DND-41 (cell line): Measurements from ENCODE around the gene SLC13A3.

Experiments used
- EZH2 ChIP-seq: IDR thresholded peaks from 3 replicates; pipeline ENCODE4 v1.6.1; 2012; ENCODE audit warnings: borderline replicate concordance, low read depth, mild to moderate bottlenecking, moderate library complexity, low read length, inconsistent platforms; ENCODE audit not compliant: severe bottlenecking
- TF ChIP-seq, protein P1 (sequence below): IDR thresholded peaks from 2 replicates; pipeline ENCODE4 v1.5.1; 2012; ENCODE audit warnings: borderline replicate concordance, low read length, moderate library complexity, mild to moderate bottlenecking; ENCODE audit not compliant: poor library complexity, severe bottlenecking; ENCODE audit errors: extremely low read depth

DNA sequence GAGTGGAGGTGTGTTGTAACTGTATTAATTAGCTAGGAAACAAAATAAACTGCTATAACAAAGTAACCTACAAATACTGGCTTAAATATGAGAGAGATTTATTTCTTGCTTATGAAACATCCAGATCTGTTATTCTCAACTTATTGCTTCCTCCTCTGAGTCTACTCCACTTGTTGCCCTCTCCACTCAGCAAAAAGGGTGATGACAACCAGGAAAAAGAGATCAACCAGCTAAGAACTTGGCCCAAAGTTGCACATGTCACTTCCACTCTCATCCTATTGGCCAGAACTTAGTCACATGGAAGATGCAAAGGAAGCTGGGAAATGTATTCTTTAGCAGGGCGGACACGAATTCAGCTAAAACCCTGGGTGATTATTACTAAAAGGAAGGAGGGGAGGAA lies 43.2 kb upstream of the SLC13A3 start:
- TF ChIP-seq, protein P1, sequence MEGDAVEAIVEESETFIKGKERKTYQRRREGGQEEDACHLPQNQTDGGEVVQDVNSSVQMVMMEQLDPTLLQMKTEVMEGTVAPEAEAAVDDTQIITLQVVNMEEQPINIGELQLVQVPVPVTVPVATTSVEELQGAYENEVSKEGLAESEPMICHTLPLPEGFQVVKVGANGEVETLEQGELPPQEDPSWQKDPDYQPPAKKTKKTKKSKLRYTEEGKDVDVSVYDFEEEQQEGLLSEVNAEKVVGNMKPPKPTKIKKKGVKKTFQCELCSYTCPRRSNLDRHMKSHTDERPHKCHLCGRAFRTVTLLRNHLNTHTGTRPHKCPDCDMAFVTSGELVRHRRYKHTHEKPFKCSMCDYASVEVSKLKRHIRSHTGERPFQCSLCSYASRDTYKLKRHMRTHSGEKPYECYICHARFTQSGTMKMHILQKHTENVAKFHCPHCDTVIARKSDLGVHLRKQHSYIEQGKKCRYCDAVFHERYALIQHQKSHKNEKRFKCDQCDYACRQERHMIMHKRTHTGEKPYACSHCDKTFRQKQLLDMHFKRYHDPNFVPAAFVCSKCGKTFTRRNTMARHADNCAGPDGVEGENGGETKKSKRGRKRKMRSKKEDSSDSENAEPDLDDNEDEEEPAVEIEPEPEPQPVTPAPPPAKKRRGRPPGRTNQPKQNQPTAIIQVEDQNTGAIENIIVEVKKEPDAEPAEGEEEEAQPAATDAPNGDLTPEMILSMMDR: no peak
- no peak for TF ChIP-seq EZH2
